GM18873 (cell line): Measurements from ENCODE around the gene FER.

ENCODE experiments used
- ATAC-seq: cut with Tn5 transposase; IDR thresholded peaks from one replicate; pipeline ENCODE4 v1.9.1; 2021; ENCODE audit warnings: mild to moderate bottlenecking, moderate library complexity, moderate number of reproducible peaks; ENCODE audit not compliant: unreplicated experiment, low FRiP score

The FER gene

DNA sequence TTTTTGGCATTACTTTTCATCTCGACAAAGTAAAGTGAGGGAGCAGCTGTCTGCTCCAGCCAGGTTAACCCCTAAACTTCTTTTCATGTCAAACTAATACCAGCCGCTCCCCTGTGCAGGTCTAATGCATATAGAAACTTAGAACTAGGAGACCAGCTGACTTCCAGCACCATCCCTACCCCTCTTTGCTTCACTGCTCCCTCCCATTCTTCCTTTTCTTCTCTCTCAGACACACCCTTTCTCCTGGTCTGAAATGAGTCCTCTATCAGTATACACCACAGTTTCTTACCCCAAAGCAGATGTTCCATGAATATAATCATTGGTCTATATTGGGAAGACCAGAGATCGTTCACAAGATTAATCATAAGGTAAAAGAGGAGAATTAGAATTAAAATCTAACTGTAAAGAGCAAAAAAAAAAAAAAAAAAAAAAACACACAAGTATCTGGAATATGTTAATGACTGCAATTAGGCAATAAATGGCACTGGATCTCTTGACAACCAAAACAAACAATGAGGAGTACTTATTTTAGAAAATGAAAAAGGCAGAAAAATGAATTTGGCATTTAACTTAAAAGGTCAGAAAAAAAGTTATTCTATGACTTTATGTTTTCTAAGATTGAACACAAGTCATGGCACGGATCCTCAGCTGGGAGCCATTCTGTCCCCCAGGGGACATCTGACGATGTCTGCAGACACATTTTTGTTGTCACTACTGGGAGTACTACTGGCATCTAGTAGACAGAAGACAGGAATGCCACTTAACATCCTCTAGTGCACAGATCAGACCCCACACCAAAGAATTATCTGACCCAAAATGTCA lies 452.3 kb downstream of the FER start:
- ATAC-seq: no peak

DNA sequence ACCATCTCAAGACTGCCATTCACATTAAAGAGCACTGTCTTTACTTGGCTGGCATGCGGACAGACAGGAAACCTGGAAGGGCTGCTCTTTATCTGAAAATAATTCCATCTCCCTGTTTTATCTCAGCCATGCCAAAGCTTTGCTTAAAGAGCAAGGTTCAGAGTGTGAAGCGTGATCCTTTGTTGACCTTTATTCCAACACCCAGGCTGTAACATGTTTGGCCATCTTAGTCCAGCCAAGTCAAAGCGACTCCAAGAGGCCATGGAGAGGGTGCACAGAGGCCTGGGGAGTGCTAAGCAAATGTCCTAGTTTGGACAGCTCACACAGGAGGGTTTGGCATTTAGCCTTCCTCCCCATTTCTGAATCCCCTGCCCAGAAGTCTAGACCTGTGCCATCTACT lies 467.3 kb downstream of the FER start:
- no peak for ATAC-seq

DNA sequence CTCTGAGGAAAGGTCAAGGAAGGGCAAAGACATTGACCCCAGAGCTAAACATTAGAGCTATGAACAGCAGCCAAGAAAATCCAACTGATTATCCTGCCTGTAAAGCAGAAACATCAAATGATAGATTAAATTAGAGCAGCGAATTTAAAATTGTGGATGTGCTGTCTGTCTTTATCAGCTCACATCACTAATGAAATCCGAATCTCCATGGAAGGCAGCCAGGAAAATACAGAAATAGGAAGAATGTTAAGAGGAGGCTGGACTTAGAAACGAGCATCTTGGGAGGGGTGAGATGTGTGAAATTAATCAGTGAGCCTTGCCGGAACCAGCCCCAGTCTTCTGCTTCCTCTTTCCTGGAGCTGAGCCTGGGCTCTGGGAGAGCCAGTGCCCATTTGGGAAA lies 471.1 kb downstream of the FER start:
- no peak for ATAC-seq

DNA sequence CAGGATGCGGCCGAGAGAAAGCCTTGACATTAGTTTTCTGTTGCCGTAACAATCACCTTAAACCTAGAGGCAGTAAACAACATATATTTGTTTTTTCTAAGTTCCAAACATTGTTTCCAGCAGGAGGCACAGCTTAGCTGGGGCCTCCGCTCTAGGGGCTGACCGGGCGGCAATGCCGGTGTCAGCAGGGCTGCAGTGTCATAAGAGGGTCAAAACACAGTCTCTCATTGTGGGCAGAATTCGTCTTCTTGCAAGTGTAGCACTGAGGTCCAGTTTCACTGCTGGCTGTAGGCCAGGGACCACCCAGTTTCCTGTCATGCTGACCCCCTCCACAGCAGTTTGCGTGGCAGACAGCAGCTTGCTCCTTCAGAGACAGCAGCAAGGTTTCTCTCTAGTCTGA lies 475.8 kb downstream of the FER start:
- no peak for ATAC-seq

DNA sequence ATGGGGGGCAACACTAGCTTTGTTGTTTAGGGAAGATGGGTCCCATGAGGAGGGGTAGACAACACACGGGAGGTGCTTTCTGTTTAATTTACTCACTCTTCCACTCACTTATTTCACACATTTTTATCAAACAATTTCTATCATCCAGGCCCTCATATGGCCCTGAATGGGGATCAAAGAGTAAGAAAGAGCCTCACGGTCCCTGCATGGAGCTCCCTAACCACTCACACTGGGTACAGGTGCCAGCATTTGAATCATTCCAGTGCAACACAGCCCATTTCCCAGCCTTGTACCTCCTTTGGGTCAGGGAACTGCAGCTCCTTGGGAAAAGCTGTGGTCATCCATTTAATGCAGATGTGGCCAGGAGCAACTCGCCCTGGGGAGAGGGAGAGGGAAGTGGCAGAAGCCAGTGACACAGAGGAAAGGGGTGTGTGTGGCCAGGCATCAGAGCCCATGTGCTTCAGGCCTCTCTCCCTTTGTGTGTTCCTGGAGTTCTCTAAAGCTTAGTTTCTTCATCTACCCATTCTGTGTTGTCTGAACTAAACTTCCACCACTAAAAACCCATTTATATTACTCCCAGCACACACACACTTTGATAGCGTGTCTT lies 476.7 kb downstream of the FER start:
- no peak for ATAC-seq

DNA sequence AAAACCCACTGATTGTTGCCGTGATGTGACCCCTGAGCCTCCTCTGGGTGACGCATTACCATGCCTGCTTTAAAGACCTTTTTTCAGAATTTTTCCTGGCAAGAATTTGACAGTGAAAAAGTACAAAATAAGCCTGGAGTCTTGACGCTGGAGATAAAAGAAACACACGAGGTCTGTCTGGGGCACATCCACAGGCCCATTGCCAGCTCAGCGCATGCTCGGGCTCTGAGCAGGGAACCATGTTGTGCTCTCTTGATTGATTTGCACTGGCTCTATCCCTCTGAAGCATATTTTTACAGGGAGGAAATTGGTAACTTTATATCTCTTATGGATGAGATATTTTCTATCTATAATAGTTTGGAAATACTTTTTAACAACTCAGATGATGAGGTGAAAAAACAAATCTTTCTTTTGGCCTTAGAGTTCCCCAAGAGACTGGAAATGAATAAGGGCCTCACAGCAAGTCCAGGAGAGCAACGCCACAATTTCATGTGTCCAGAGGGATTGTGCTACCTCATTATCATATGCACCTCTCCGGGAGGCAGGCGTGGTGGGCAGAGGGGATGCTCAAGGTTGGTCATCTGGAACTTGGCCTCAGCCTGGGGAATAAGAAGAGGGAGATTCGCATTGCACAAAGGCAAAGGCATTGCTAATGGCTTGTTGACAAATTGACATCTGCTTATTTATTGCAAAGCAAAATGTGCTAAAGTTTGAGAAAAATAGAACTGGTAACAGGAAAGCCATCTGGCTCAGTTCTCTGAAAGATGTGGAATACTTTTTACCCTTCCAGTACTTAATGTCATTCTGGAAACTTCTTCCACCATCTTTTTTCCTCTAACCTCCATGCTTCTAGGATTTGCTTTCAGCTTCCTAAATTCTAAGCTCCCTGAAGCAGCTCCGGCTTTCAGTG lies 478.3 kb downstream of the FER start:
- ATAC-seq: no peak

DNA sequence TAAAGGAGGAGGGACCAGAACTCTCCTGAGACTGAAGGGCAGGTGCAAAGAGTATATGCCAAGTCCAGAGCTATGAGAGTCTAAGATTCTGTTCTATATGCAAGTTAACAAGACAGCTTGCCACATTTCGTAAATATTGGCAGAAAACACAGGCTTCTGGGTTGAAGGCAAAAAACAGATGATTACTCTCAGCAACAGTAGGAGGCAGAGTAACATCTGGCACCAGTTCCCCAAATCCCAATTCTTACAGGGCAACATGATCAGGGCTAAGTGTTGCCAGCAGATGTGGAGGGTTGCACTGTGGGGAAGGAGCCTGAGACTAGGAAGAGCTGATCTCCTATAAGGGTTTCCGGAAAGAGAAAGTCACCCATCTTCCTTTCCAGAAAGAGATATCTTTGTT lies 482.7 kb downstream of the FER start:
- no peak for ATAC-seq

DNA sequence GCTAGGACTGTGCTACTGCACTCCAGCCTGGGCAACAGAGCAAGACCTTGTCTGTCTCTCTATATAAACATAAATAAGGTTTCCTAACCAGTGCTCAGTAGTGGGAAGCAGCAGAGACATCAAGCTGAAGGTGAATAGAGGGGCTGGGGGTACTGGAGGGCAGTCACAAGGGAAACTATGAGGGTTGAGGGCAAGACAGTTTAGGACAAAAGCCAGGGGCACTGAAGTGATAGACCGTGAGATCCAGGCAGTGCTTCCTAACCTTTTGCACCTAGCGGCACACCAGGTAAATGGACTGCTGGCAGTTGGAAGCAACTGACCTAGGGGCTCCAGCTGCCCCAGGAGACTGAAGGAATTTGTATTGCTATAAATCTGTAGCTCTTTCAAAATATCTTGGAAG lies 483.6 kb downstream of the FER start:
- no peak for ATAC-seq

DNA sequence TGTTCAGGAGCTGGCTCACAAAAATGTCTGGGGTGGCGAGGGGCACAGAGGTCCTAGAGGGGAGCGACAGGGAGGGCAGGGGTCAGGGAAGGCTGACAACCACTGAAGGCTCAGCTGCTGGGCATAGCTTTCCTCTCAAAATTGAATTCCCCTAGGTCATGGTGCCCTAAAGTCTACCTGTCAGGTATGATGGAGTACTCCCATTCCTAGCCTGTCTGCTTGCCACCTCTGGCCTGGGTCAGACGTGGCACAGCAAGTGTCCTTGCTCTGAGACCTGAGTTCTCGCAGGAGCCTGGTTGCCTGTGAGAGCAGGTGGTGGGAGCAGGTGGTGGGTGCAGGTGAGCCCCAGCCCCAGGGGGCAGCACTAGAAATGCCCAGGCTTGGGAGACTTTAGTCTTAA lies 486.7 kb downstream of the FER start:
- no peak for ATAC-seq

DNA sequence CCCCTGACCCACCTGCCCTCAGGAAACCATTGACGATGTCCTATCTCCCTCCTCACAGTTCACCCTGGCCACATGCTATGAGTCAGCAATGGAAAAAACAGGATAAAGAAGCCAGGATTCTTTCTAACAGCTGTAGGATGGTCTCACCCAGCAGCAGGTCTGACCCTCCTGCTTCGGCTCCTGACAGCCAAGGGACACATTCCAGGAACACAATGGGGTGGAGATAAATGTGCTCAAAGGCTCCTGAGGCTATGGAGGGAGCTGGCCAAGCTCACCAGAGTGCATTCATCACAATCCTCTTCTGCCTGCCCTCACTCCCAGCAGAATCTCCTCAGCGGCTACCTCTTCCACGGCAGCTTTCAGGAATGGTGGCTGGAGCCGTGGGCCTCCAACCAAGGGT lies 491.8 kb downstream of the FER start:
- ATAC-seq: no peak

DNA sequence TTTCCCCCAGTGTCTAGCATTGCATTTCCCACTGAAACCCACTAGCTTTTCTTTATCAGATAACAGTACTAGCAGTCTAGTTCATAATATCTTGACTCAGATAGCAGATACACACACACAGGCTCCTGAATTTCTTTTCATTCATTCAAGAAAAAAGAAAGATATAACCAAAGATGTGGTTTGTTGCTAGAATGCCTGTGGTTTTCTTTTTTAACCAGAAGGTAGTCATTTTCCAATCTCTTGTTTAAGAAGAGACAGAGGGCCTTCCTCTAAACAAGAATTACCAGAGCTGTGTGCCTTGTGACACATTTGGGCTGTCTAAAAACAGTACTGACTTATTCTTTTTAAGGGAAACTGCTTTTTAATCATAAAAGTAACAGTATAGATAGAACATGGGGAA lies 494.8 kb downstream of the FER start:
- ATAC-seq: no peak

DNA sequence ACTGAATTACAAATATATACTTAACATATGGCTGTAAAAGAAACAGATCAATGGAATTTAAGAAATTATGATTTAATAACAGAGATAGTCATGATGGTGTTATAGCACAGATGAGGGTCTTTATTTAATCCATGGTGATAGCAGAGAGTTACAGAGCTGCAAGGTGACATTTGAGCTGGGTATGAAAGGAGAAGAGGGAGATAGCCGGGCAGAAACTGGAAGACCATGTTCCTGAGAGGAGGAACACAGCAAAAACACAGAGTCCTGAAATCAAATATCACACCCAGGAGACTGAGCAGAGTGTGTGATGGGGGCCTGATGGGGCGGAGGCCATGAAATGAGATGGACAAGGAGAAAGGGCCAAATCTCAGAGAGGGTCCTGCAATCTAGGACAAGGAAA lies 498.7 kb downstream of the FER start:
- no peak for ATAC-seq
